Activated T-cell treated with anti-CD3 and anti-CD28 coated beads for 48 hours (primary cell): ENCODE results near the gene FNDC11.
"Not testable (repeated sequence)": the region's sequence is repeated elsewhere in the genome, so short reads cannot be mapped to it uniquely, and the experiment has no call there.

Experiments used
- DNase-seq: peaks from one replicate; pipeline ENCODE4 v3.0.0-alpha.2; 2020; ENCODE audit warnings: low read depth

Gene FNDC11

GRCh38 chr20:63599396-63600050, 45.6 kb downstream of the FNDC11 start:
- DNase-seq: no peak

DNA sequence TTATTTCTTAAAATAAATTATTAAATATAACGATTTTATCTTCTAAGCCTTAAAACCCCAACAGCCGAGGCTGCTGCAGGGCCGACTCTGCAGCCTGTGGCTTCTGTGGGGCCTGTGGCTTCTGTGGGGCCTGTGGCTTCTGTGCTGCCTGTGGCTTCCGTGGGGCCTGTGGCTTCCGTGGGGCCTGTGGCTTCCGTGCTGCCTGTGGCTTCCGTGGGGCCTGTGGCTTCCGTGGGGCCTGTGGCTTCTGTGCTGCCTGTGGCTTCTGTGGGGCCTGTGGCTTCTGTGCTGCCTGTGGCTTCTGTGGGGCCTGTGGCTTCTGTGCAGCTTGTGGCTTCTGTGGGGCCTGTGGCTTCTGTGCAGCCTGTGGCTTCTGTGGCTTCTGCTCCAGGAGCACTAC, 47.7 kb downstream of the FNDC11 start:
- DNase-seq: not testable (repeated sequence)

DNA sequence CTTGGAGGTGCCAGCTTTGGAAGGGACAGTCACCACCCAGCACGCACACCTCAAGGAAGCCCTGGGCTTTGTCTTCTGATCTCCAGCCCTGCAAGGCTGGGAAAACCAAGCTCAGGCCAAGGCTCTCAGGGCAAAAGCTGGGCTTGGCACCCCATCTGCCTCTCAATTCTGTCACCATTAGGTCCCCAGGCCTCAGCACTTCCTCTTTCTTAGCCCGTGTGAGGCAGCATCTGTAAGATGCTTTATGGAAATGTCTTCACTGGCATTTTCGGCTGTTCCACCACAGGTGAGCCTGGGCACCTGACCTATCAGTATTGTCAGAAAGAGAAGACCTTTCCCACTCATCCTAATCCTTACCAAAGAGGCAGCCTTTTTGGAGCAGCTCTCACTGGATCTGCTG, 48.4 kb downstream of the FNDC11 start:
- no peak for DNase-seq
